Heart left ventricle (tissue), 16 donors: Measurements from ENCODE around the gene AKAP8. TPM values are rescaled to one million over a fixed set of nuclear protein-coding genes. Genes with fewer than 3 reads are reported as not detected.

Source experiments
- ATAC-seq, 4 donors: fragments of 200-7000 bp; cut with Tn5 transposase; one replicate each; pipeline ENCODE4 v1.9.1; 2020 to 2022; ENCODE audit warnings: moderate library complexity in 4 of 4, mild to moderate bottlenecking in 3 of 4, moderate number of reproducible peaks in 1 of 4
- DNase-seq, 5 donors: peaks; one replicate each; pipeline ENCODE4 v3.0.0-alpha.2; 2020
- H3K27ac ChIP-seq, 12 donors: fragments of 200-600 bp; sonication (generic) in 4 of 12; one replicate each; pipeline versions ENCODE4 v1.5.0 to v1.8.0; 2016 to 2022; ENCODE audit warnings: mild to moderate bottlenecking in 2 of 12
- H3K27me3 ChIP-seq, 9 donors: fragments of 200-600 bp; sonication (generic) in 2 of 9; one replicate each; pipeline versions ENCODE4 v1.5.1 to v1.8.0; 2016 to 2022; ENCODE audit warnings: mild to moderate bottlenecking in 3 of 9
- H3K36me3 ChIP-seq, 9 donors: fragments of 200-600 bp; sonication (generic) in 2 of 9; one replicate each; pipeline versions ENCODE4 v1.5.0 to v1.8.0; 2018 to 2022; ENCODE audit warnings: mild to moderate bottlenecking in 2 of 9
- H3K4me1 ChIP-seq, 12 donors: fragments of 200-600 bp; sonication (generic) in 4 of 12; one replicate each; pipeline versions ENCODE4 v1.5.0 to v1.8.0; 2016 to 2022; ENCODE audit warnings: mild to moderate bottlenecking in 3 of 12
- H3K4me3 ChIP-seq, 12 donors: fragments of 200-600 bp; sonication (generic) in 4 of 12; one replicate each; pipeline versions ENCODE4 v1.5.0 to v1.8.0; 2017 to 2022; ENCODE audit warnings: mild to moderate bottlenecking in 9 of 12, moderate library complexity in 4 of 12
- H3K9me3 ChIP-seq, 12 donors: fragments of 200-600 bp; sonication (generic) in 4 of 12; one replicate each; pipeline versions ENCODE4 v1.5.0 to v1.8.0; 2016 to 2022; ENCODE audit warnings: mild to moderate bottlenecking in 1 of 12
- CTCF ChIP-seq, 12 donors: fragments of 200-600 bp; sonication (generic) in 4 of 12; IDR thresholded peaks; one replicate each; pipeline versions ENCODE4 v1.5.0 to v1.8.0; 2018 to 2022; ENCODE audit warnings: antibody characterized with exemption in 12 of 12, mild to moderate bottlenecking in 5 of 12
- POLR2A ChIP-seq, 2 donors: fragments of 450-650 bp; IDR thresholded peaks; one replicate each; pipeline ENCODE4 v1.6.1; 2017; ENCODE audit warnings: antibody characterized with exemption in 2 of 2, mild to moderate bottlenecking in 2 of 2, moderate library complexity in 2 of 2
- WGBS, 4 donors: extraction: QIAGEN DNeasy Blood & Tissue Kit in 2 of 4; methylation state at CpG; one replicate each; pipeline versions ENCODE4 v1.1.5 to v1.1.7; 2013 to 2018; 5-methylcytosine and 5-hydroxymethylcytosine counted together
- intact Hi-C, 10 donors: fragments of 100-400 bp; cut with DNase I; formaldehyde crosslinking; loops; one replicate each; pipeline versions ENCODE4 v1.11.1 to v1.14.2; 2022
- polyA plus RNA-seq, 2 donors: library from polyadenylated mRNA; stranded (reverse); fragments of 200-250 nt; gene quantifications; one replicate each; pipeline ENCODE4 v1.2.3, GENCODE V29; 2013
- total RNA-seq, 9 donors: library from RNA; depleted of rRNA in 2 of 9; stranded (reverse); fragments of >200 nt in 2 of 9; fragmentation: NEBNext Ultra II Directional in 3 of 9; extraction: Animal tissue kit (Norgen Biotek cat#: 25700) in 3 of 9; gene quantifications; one replicate each; pipeline versions ENCODE4 v1.1.0 to v1.2.4, GENCODE V29; 2016 to 2023
- donor health status: ischemic (EF 13 %, LVEDD 7.1; RV severe dilation, severe dysfunction).
- donor health status: healthy with polysubstance abuse.
- donor health status: DM: no; HTN: yes; CAD: no.
- donor health status: DM: no; HTN: no; CAD: no.
- donor health status: ischemic (EF 25% LVEDD 6.9; RV normal size, moderate dysfunction).
- donor health status: ischemic (EF 25% LVEDD 5.7; RV mildly dilated, moderate dysfunction).
- donor health status: healthy.
- donor health status: DM: yes; HTN: yes; CAD: no.
- donor health status: ischemic (EF 35%, LVEDD 5.7; RV mildly dilated, moderate dysfunction).
- donor health status: nonischemic (EF 11% LVEDD 7.7; RV severe dilation, severe dysfunction).
- donor health status: DM: yes; HTN: yes; CAD: no.
- donor health status: PGD.
- donor health status: ischemic (EF 29% LVEDD 5.4; RV normal size, mild dysfunction).
- donor health status: nonischemic (EF 23%, LVEDD 6.1; RV moderate dilation, normal function).

Gene AKAP8
- total and polyA plus RNA-seq, 11 donors, result 9.6 to 24.8 (median 18.8) TPM

GRCh38 chr19:15374796-15375440 is 4.7 kb downstream of the AKAP8 start:
- Histone ChIP-seq H3K4me3 (peak overlapping the region in 9 of 12 donors; percentile 6 to 42 (median 16)), H3K27me3 (no peaks in the 10 kb centered on the region), H3K4me1 (peaks cover 24 to 68% (median 52%) of the 10 kb centered on the region in 12 donors), H3K36me3 (peaks cover 3 to 43% (median 33%) of the 10 kb centered on the region in 9 donors), H3K9me3 (no peaks in the 10 kb centered on the region), H3K27ac (peak overlapping the region; percentile 25 to 96 (median 74))
- 19 to 29% (median 25%) methylated on average over 19 to 24 of the region's 24 CpGs for WGBS, 4 donors
- ATAC-seq (peak; percentile 26 to 57 (median 44)), DNase-seq (peak; percentile 61 to 88 (median 83))
- intact Hi-C loops, result loop anchor here in 9 of 10 donors (2.0 to 10.0 kb wide), 13 partner anchors 42 to 248 kb away; partner anchors contain the start of genes BRD4 (in 3 of the 9), AKAP8L (in 2 of the 9) and WIZ (in 1 of the 9)
- TF ChIP-seq POLR2A (IDR thresholded peaks at IDR 0.05), result no peak
- TF ChIP-seq CTCF (IDR thresholded peaks at IDR 0.05), result no peak

DNA sequence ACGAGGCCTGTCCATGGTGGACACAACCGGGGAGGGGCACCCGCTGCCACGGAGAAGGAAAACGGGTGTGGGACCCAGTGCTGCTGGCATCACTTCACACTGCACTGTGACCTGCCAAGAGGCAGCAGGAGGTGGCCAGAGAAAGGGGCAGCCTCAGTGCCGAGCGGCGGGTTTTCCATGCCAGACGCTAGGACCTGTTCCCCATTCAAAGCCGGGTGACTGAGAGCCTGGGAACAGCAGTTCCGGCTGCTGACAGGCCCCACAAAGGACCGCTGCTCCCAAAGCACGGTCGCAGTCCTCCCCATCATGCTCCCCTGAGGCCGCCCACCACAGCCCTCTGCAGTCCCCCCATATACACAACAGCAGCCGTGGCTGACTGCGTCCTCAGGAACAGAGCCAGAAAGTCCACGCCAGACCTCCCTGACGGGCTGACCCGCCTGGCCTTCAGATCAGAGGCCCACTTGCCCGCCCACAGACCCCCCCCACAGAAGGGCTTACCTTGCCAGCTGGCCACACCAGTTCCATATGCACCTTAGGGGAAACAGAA is 5.4 kb downstream of the AKAP8 start:
- DNase-seq (peak in 2 of 5 donors; percentile 56 to 70), ATAC-seq (peak in 2 of 4 donors; percentile 1 to 5)
- Histone ChIP-seq H3K27me3 (no peaks in the 10 kb centered on the region), H3K4me3 (peak overlapping the region in 9 of 12 donors; percentile 6 to 42 (median 16)), H3K4me1 (peaks cover 24 to 67% (median 52%) of the 10 kb centered on the region in 12 donors), H3K9me3 (no peaks in the 10 kb centered on the region), H3K27ac (peak overlapping the region; percentile 25 to 96 (median 74)), H3K36me3 (peaks cover 6 to 50% (median 40%) of the 10 kb centered on the region in 9 donors)
- intact Hi-C loops, result loop anchor here in 4 of 10 donors (2.0 to 10.0 kb wide), 4 partner anchors 79 to 199 kb away; no protein-coding TSS in a partner anchor
- WGBS, 4 donors, result 40 to 58% (median 50%) methylated on average over 10 to 21 of the region's 21 CpGs
- TF ChIP-seq POLR2A (IDR thresholded peaks at IDR 0.05), result no peak
- no peak for TF ChIP-seq CTCF (IDR thresholded peaks at IDR 0.05)

- Histone ChIP-seq H3K4me1 (peaks cover 24 to 68% (median 52%) of the 10 kb centered on the region in 12 donors), H3K4me3 (no peak overlapping the region), H3K9me3 (no peaks in the 10 kb centered on the region), H3K36me3 (peaks cover 6 to 56% (median 43%) of the 10 kb centered on the region in 9 donors), H3K27me3 (no peaks in the 10 kb centered on the region), H3K27ac (peak overlapping the region in 8 of 12 donors; percentile 63 to 96 (median 77))
- intact Hi-C loops, result loop anchor here in 4 of 10 donors (2.0 to 10.0 kb wide), 4 partner anchors 79 to 199 kb away; no protein-coding TSS in a partner anchor
- DNase-seq (no peak), ATAC-seq (no peak)
- TF ChIP-seq POLR2A (IDR thresholded peaks at IDR 0.05) (no peak), CTCF (IDR thresholded peaks at IDR 0.05) (no peak)
- WGBS, 4 donors, result 87 to 94% (median 92%) methylated on average over 19 to 22 of the region's 22 CpGs
Observed at GRCh38 chr19:15373644-15374043, 5.9 kb downstream of the AKAP8 start.

- intact Hi-C loops, result loop anchor here in 4 of 10 donors (10.0 kb wide), 3 partner anchors 88 to 198 kb away; no protein-coding TSS in a partner anchor
- no peak for ATAC-seq
- Histone ChIP-seq H3K36me3 (peaks cover 6 to 63% (median 51%) of the 10 kb centered on the region in 9 donors), H3K9me3 (no peaks in the 10 kb centered on the region), H3K4me1 (peaks cover 22 to 71% (median 53%) of the 10 kb centered on the region in 12 donors), H3K27me3 (no peaks in the 10 kb centered on the region), H3K4me3 (no peak overlapping the region), H3K27ac (peak overlapping the region in 2 of 12 donors; percentile 75 to 96)
- no peak for DNase-seq
- WGBS, 4 donors, result 93 to 97% (median 95%) methylated on average over 28 to 30 of the region's 30 CpGs
- TF ChIP-seq CTCF (IDR thresholded peaks at IDR 0.05) (no peak), POLR2A (IDR thresholded peaks at IDR 0.05) (no peak)
Observed at GRCh38 chr19:15372891-15373301, 6.7 kb downstream of the AKAP8 start.
